K562 (cell line): ENCODE measurements around the gene GLRX3. TPM values are rescaled to one million over a fixed set of nuclear protein-coding genes. Genes with fewer than 3 reads are reported as not detected.

Source experiments
- ATAC-seq: fragments of 200-7000 bp; cut with Tn5 transposase; 3 replicates; pipeline ENCODE4 v1.9.1; 2020; ENCODE audit warnings: moderate library complexity
- BruUV-seq: library from RNA; stranded (reverse); fragments of 400-500 nt; replicated peaks from 2 replicates; lab custom pipeline; 2021; lab: Mats Ljungman, UMichigan
- CTCF ChIA-PET: fragments of 300-600 bp; formaldehyde crosslinking; extraction: SDS; loops from one replicate; lab custom pipeline; 2021; ENCODE audit warnings: low intra/inter-chr PET ratio; lab: Yijun Ruan, JAX
- POLR2A ChIA-PET: fragments of 300-600, 350-650 bp; sonication (Branson Sonifier 250); formaldehyde crosslinking; extraction: SDS; loops from one replicate; lab custom pipeline; 2021; ENCODE audit warnings: antibody characterized with exemption, inconsistent platforms; lab: Yijun Ruan, JAX
- DNase-seq, 4 experiments: peaks; one replicate each; pipeline versions ENCODE4 v3.0.0 to v3.0.0-alpha.2; 2011 to 2018; ENCODE audit warnings: low spot score in 3 of 4, mixed read lengths in 3 of 4; ENCODE audit errors: extremely low read depth in 1 of 4
- FAIRE-seq: peaks from 2 replicates; lab custom pipeline; 2011; peaks lifted over from hg19 to GRCh38; lab: Jason Lieb, UNC
- H2AFZ ChIP-seq: 2 replicates; pipeline ENCODE4 v1.6.0; 2011; ENCODE audit warnings: low read depth, low read length, control low read depth, inconsistent platforms
- H3K27ac ChIP-seq: fragments of 200-600 bp; 3 replicates; pipeline ENCODE4 v1.8.0; 2011; ENCODE audit warnings: low read depth, mild to moderate bottlenecking, control low read depth, inconsistent platforms, low read length, moderate library complexity, mixed read lengths; ENCODE audit errors: extremely low read depth
- H3K27me3 ChIP-seq, 2 experiments: fragments of 300-600 bp in 1 of 2; 2 replicates in 1 of 2; 3 replicates in 1 of 2; pipeline versions ENCODE4 v1.6.0 to v1.8.0; 2011; ENCODE audit warnings: inconsistent platforms in 2 of 2, low read length in 2 of 2, mild to moderate bottlenecking in 1 of 2, mixed read lengths in 1 of 2, moderate library complexity in 1 of 2; ENCODE audit not compliant: control insufficient read depth in 2 of 2, insufficient read depth in 2 of 2
- H3K36me3 ChIP-seq: fragments of 300-600 bp; 3 replicates; pipeline ENCODE4 v1.8.0; 2011; ENCODE audit warnings: mild to moderate bottlenecking, low read length, inconsistent platforms; ENCODE audit not compliant: control insufficient read depth, insufficient read depth
- H3K4me1 ChIP-seq, 2 experiments: fragments of 200-600 bp in 1 of 2; replicated peaks in 1 of 2; 2 replicates in 1 of 2; 3 replicates in 1 of 2; pipeline versions ENCODE4 v1.5.1 to v1.8.0; 2011; ENCODE audit warnings: inconsistent platforms in 2 of 2, low read length in 2 of 2, mild to moderate bottlenecking in 1 of 2, mixed read lengths in 1 of 2, moderate library complexity in 1 of 2; ENCODE audit not compliant: control insufficient read depth in 2 of 2, insufficient read depth in 2 of 2
- H3K4me2 ChIP-seq: 2 replicates; pipeline ENCODE4 v1.6.1; 2011; ENCODE audit warnings: low read length, control low read depth, inconsistent platforms, mixed read lengths; ENCODE audit not compliant: insufficient read depth
- H3K4me3 ChIP-seq: fragments of 200-600 bp; sonication (generic), shearing (Covaris generic); 2 replicates; pipeline ENCODE4 v1.5.1; 2016; ENCODE audit warnings: control low read depth, inconsistent platforms
- H3K79me2 ChIP-seq: fragments of 200-600 bp; 3 replicates; pipeline ENCODE4 v1.8.0; 2011; ENCODE audit warnings: low read length, inconsistent platforms; ENCODE audit not compliant: control insufficient read depth, insufficient read depth
- H3K9ac ChIP-seq, 2 experiments: 2 replicates each; pipeline versions ENCODE4 v1.6.0 to v1.6.1; 2011; ENCODE audit warnings: low read depth in 2 of 2, low read length in 2 of 2, control low read depth in 1 of 2, inconsistent platforms in 1 of 2, mild to moderate bottlenecking in 1 of 2, mixed read lengths in 1 of 2; ENCODE audit not compliant: insufficient read depth in 1 of 2
- H3K9me1 ChIP-seq: one replicate; pipeline ENCODE4 v1.6.0; 2011; ENCODE audit warnings: inconsistent platforms, mild to moderate bottlenecking, low read length, moderate library complexity; ENCODE audit not compliant: control insufficient read depth, insufficient read depth
- H3K9me3 ChIP-seq: replicated peaks from 2 replicates; pipeline ENCODE4 v1.5.1; 2011; ENCODE audit warnings: low read depth, low read length, inconsistent platforms; ENCODE audit not compliant: control insufficient read depth, insufficient read depth
- H4K20me1 ChIP-seq: replicated peaks from 2 replicates; pipeline ENCODE4 v1.6.1; 2011; ENCODE audit warnings: low read length, inconsistent platforms, mixed read lengths; ENCODE audit not compliant: control insufficient read depth, insufficient read depth
- ADNP ChIP-seq: fragments of 200-800 bp; sonication (Bioruptor generic); IDR thresholded peaks from 2 replicates; pipeline ENCODE4 v1.6.1; 2016; ENCODE audit warnings: missing genetic modification characterization, missing compliant biosample characterization
- BRF2 ChIP-seq: IDR thresholded peaks from 3 replicates; pipeline ENCODE4 v1.6.1; 2011; ENCODE audit warnings: borderline replicate concordance, mild to moderate bottlenecking; ENCODE audit not compliant: insufficient read length, insufficient read depth
- ELF4 ChIP-seq: fragments of 450-650 bp; formaldehyde crosslinking; IDR thresholded peaks from 2 replicates; pipeline ENCODE4 v1.4.0; 2022; ENCODE audit warnings: missing genetic modification characterization
- FOXK1 ChIP-seq: sonication (generic); formaldehyde crosslinking; IDR thresholded peaks from 2 replicates; pipeline ENCODE4 v1.8.0; 2022; ENCODE audit warnings: missing genetic modification reagents, mild to moderate bottlenecking, borderline replicate concordance
- POLR2G ChIP-seq: fragments of 200-400 bp; formaldehyde crosslinking; IDR thresholded peaks from 2 replicates; pipeline ENCODE4 v1.6.1; 2017; ENCODE audit warnings: low read depth, mild to moderate bottlenecking, antibody characterized with exemption, low read length, moderate library complexity
- POLR3A ChIP-seq: IDR thresholded peaks from 2 replicates; pipeline ENCODE4 v1.6.1; 2011; ENCODE audit warnings: borderline replicate concordance, mild to moderate bottlenecking, moderate library complexity; ENCODE audit not compliant: insufficient read length, insufficient read depth; ENCODE audit errors: extremely low read depth
- SETDB1 ChIP-seq: IDR thresholded peaks from one replicate; pipeline ENCODE4 v1.6.1; 2012; ENCODE audit warnings: low read length, control low read depth, inconsistent platforms
- SMAD3 ChIP-seq: fragments of 450-650 bp; formaldehyde crosslinking; conservative IDR thresholded peaks from 2 replicates; pipeline ENCODE4 v1.4.0; 2020; ENCODE audit warnings: mild to moderate bottlenecking
- SRSF9 ChIP-seq: fragments of 200-400 bp; formaldehyde crosslinking; IDR thresholded peaks from 2 replicates; pipeline ENCODE4 v1.6.1; 2017; ENCODE audit warnings: low read depth, low read length, borderline replicate concordance
- ZKSCAN1 ChIP-seq: fragments of 150-350 bp; IDR thresholded peaks from 2 replicates; pipeline ENCODE4 v1.6.1; 2016; ENCODE audit warnings: low read depth, low read length
- ZNF282 ChIP-seq: sonication (generic); formaldehyde crosslinking; IDR thresholded peaks from 2 replicates; pipeline ENCODE4 v1.8.1; 2023; ENCODE audit warnings: missing genetic modification reagents
- WGBS: fragments of 100-300 bp; shearing (Covaris generic); methylation state at CpG from one replicate; pipeline ENCODE4 v1.1.6; 2016; ENCODE audit warnings: low coverage, mixed read lengths; ENCODE audit not compliant: insufficient coverage; ENCODE audit errors: missing lambda C conversion rate; 5-methylcytosine and 5-hydroxymethylcytosine counted together
- in situ Hi-C: fragments of 300-500 bp; cut with MboI; formaldehyde crosslinking; loops from 4 replicates; pipeline ENCODE4 v1.15.0; 2018; ENCODE audit warnings: inconsistent platforms, mixed read lengths
- intact Hi-C: fragments of 100-400 bp; cut with micrococcal nuclease; formaldehyde crosslinking; loops from 2 replicates; pipeline ENCODE4 v1.14.2; 2022
- polyA plus RNA-seq, 8 experiments: library from polyadenylated mRNA; depleted of rRNA in 4 of 8; stranded (reverse) in 5 of 8; unstranded in 3 of 8; fragments of >200 nt; fragmentation: Nextera tagmentation in 2 of 8; fragmentation: Illumina TruSeq in 1 of 8; extraction: Ambion mirVana in 2 of 8; extraction: Trizol in 1 of 8; gene quantifications; 2 replicates each; pipeline versions ENCODE4 v1.2.1 to v1.2.3, GENCODE V29; 2011 to 2014; ENCODE audit warnings: inconsistent platforms in 1 of 8, missing spikeins in 1 of 8
- total RNA-seq, 7 experiments: library from RNA; depleted of rRNA in 6 of 7; stranded (reverse); fragments of >200 nt in 6 of 7; fragmentation: Illumina TruSeq in 2 of 7; extraction: Trizol in 2 of 7; gene quantifications; 2 replicates each; pipeline versions ENCODE4 v1.2.1 to v1.2.3, GENCODE V29; 2011 to 2021; ENCODE audit warnings: low replicate concordance in 1 of 7
- TF ChIP-seq, protein P1 (sequence below): sonication (generic); formaldehyde crosslinking; IDR thresholded peaks from 2 replicates; pipeline ENCODE4 v1.8.0; 2022; ENCODE audit warnings: missing genetic modification reagents, mild to moderate bottlenecking, borderline replicate concordance
- TF ChIP-seq, protein P2 (sequence below), 3 experiments: fragments of 200-800 bp in 1 of 3; fragments of 250-450 bp in 1 of 3; fragments of 450-650 bp in 1 of 3; sonication (Bioruptor Pico) in 1 of 3; sonication (Bioruptor generic) in 1 of 3; formaldehyde crosslinking in 1 of 3; IDR thresholded peaks; 2 replicates each; pipeline versions ENCODE4 v1.6.1 to v1.8.0; 2016 to 2022; ENCODE audit warnings: mild to moderate bottlenecking in 2 of 3, missing genetic modification characterization in 2 of 3, missing compliant biosample characterization in 1 of 3, moderate library complexity in 1 of 3

The GLRX3 gene
- total and polyA plus RNA-seq, 9 of the 15 experiments (the other 6 are each of a cell fraction or from before 2014, with no cell fraction given): 115 to 190 (median 169) TPM

GRCh38 chr10:130108934-130109604, 27.1 kb upstream of the GLRX3 start:
- in situ Hi-C loops: loop anchor here (25.0 kb wide), 1 partner anchor 1522 kb away; no protein-coding TSS in a partner anchor
- H4K20me1 ChIP-seq: no peaks in the 10 kb centered on the region
- WGBS: 66% methylated on average over 3 of the region's 6 CpGs
- peak overlapping the region in 1 of 2 experiments; percentile 68; a peak in 2 of 4 replicates for H3K9ac ChIP-seq
- no peaks in the 10 kb centered on the region for H3K9me3 ChIP-seq
- H3K4me2 ChIP-seq: peak overlapping the region; percentile 100
- H3K9me1 ChIP-seq: peaks cover 4% of the 10 kb centered on the region
- FAIRE-seq: no peak
- BruUV-seq: no TSS peak
- DNase-seq: peak in 1 of 4 experiments; percentile 1
- CTCF ChIA-PET: no interaction called here
- peak overlapping the region; percentile 68 for H3K4me3 ChIP-seq
- ATAC-seq: no peak
- no peak overlapping the region for H3K27ac ChIP-seq
- H3K79me2 ChIP-seq: peaks cover 13% of the 10 kb centered on the region; the same call in 2 of the 3 replicates
- peaks cover 3 to 24% of the 10 kb centered on the region in 2 experiments; a peak in 3 of 5 replicates for H3K4me1 ChIP-seq
- intact Hi-C loops: loop anchor here (10.0 kb wide), 1 partner anchor 66 kb away; no protein-coding TSS in a partner anchor
- POLR2A ChIA-PET: interaction anchor here (1.0 kb wide), 1 partner anchor 28 kb away, joined by 3 read pairs; no protein-coding TSS in a partner anchor
- no peak overlapping the region for H2AFZ ChIP-seq
- no peaks in the 10 kb centered on the region for H3K36me3 ChIP-seq
- TF ChIP-seq ADNP (tag) (no peak), POLR2G (no peak), ZKSCAN1 (no peak), SMAD3 (CRISPR knock-in tag) (no peak), SETDB1 (no peak), FOXK1 (CRISPR knock-in tag) (no peak), BRF2 (no peak), ZNF282 (no peak), ELF4 (no peak), POLR3A (no peak), SRSF9 (no peak)
- TF ChIP-seq, protein P1, sequence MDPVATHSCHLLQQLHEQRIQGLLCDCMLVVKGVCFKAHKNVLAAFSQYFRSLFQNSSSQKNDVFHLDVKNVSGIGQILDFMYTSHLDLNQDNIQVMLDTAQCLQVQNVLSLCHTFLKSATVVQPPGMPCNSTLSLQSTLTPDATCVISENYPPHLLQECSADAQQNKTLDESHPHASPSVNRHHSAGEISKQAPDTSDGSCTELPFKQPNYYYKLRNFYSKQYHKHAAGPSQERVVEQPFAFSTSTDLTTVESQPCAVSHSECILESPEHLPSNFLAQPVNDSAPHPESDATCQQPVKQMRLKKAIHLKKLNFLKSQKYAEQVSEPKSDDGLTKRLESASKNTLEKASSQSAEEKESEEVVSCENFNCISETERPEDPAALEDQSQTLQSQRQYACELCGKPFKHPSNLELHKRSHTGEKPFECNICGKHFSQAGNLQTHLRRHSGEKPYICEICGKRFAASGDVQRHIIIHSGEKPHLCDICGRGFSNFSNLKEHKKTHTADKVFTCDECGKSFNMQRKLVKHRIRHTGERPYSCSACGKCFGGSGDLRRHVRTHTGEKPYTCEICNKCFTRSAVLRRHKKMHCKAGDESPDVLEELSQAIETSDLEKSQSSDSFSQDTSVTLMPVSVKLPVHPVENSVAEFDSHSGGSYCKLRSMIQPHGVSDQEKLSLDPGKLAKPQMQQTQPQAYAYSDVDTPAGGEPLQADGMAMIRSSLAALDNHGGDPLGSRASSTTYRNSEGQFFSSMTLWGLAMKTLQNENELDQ: no peak
- TF ChIP-seq, protein P2, sequence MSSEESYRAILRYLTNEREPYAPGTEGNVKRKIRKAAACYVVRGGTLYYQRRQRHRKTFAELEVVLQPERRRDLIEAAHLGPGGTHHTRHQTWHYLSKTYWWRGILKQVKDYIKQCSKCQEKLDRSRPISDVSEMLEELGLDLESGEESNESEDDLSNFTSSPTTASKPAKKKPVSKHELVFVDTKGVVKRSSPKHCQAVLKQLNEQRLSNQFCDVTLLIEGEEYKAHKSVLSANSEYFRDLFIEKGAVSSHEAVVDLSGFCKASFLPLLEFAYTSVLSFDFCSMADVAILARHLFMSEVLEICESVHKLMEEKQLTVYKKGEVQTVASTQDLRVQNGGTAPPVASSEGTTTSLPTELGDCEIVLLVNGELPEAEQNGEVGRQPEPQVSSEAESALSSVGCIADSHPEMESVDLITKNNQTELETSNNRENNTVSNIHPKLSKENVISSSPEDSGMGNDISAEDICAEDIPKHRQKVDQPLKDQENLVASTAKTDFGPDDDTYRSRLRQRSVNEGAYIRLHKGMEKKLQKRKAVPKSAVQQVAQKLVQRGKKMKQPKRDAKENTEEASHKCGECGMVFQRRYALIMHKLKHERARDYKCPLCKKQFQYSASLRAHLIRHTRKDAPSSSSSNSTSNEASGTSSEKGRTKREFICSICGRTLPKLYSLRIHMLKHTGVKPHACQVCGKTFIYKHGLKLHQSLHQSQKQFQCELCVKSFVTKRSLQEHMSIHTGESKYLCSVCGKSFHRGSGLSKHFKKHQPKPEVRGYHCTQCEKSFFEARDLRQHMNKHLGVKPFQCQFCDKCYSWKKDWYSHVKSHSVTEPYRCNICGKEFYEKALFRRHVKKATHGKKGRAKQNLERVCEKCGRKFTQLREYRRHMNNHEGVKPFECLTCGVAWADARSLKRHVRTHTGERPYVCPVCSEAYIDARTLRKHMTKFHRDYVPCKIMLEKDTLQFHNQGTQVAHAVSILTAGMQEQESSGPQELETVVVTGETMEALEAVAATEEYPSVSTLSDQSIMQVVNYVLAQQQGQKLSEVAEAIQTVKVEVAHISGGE (CRISPR knock-in tag; IDR thresholded peaks at IDR 0.05): no peak
- TF ChIP-seq, all 486 proteins: peak for 0
- H3K27me3 ChIP-seq: no peaks in the 10 kb centered on the region
